GM12892 (cell line): ENCODE measurements around the gene NAV2.

ENCODE experiments used
- POLR2A ChIP-seq: IDR thresholded peaks from 2 replicates; pipeline ENCODE4 v1.6.1; 2011; ENCODE audit warnings: low read depth, low read length, control low read depth
- POLR2AphosphoS5 ChIP-seq: IDR thresholded peaks from 2 replicates; pipeline ENCODE4 v1.6.1; 2011; ENCODE audit warnings: low read depth, low read length, control low read depth
- TAF1 ChIP-seq: IDR thresholded peaks from 2 replicates; pipeline ENCODE4 v1.6.1; 2011; ENCODE audit warnings: low read depth, mild to moderate bottlenecking, control low read depth, low read length, borderline replicate concordance

DNA sequence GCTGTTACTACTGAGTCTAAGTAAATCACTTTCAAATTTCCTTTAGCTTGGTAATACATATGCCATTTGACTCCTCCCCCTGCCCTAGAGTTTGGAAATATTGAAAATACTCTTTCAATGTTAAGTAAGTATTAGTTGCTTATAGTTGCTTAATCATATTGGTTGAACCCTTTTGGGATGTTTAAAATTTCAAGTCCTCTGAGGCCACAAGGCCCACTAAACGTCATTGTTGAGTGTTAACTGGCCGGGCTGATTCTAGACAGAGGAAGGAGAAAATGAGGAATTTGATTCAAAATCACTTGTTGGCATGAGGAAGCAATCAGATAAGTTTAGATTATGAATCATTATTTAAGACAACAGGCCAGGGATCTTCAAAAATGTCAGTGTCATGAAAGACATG is 8.5 kb downstream of the NAV2 start:
- no peak for TF ChIP-seq POLR2A
- TF ChIP-seq POLR2AphosphoS5, result no peak
- no peak for TF ChIP-seq TAF1
